Measurements from ENCODE around the gene SRSF2. TPM values are rescaled to one million over a fixed set of nuclear protein-coding genes. Genes with fewer than 3 reads are reported as not detected.
"Not testable (repeated sequence)": the region's sequence is repeated elsewhere in the genome, so short reads cannot be mapped to it uniquely, and the experiment has no call there.

Gene SRSF2
- total and polyA plus RNA-seq, 11 donors: 67.0 to 155 (median 79.5) TPM

- no peak for ATAC-seq
- peaks cover 0 to 71% (median 49%) of the 10 kb centered on the region in 9 donors for H3K36me3 ChIP-seq
- H3K27ac ChIP-seq: peak overlapping the region in 1 of 12 donors; percentile 54
Measured at GRCh38 chr17:76752006-76752405, 14.9 kb upstream of the SRSF2 start.

DNA sequence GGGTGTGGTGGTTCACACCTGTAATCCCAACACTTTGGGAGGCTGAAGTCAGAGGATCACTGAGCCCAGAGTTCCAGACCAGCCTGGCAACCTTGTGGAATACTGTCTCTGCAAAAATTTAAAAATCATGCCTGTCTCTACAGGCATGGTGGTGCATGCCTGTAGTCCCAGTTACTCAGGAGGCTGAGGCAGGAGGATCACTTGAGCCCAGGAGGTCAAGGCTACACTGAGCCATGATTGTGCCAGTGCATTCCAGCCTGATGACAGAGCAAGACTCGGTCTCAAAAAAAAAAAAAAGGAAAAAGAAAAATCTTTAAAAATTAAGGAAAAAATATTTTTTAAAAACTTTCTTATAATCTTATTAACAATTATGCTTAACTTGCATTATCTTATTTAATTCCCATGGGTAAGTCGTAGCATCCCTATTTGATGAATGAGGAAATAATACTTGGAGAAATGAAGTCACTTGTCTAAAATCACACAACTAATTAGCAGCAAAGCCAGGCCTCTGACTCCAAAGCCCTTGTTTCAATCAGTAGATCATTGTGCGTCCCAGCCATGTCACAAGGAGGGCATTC, 14.4 kb upstream of the SRSF2 start:
- Histone ChIP-seq H3K36me3 (peaks cover 0 to 71% (median 49%) of the 10 kb centered on the region in 9 donors), H3K27ac (peak overlapping the region in 1 of 12 donors; percentile 54), H3K9me3 (no peaks in the 10 kb centered on the region), H3K4me1 (peaks cover 0 to 34% (median 6%) of the 10 kb centered on the region in 12 donors), H3K27me3 (no peaks in the 10 kb centered on the region), H3K4me3 (no peak overlapping the region)
- WGBS, 4 donors: 84 to 90% (median 89%) methylated on average over 3 of the region's 3 CpGs
- intact Hi-C loops (cut with DNase I): loop anchor here in 1 of 10 donors (10.0 kb wide), 1 partner anchor 83 kb away; no protein-coding TSS in a partner anchor
- DNase-seq (no peak), ATAC-seq (no peak)
- TF ChIP-seq, protein P1, sequence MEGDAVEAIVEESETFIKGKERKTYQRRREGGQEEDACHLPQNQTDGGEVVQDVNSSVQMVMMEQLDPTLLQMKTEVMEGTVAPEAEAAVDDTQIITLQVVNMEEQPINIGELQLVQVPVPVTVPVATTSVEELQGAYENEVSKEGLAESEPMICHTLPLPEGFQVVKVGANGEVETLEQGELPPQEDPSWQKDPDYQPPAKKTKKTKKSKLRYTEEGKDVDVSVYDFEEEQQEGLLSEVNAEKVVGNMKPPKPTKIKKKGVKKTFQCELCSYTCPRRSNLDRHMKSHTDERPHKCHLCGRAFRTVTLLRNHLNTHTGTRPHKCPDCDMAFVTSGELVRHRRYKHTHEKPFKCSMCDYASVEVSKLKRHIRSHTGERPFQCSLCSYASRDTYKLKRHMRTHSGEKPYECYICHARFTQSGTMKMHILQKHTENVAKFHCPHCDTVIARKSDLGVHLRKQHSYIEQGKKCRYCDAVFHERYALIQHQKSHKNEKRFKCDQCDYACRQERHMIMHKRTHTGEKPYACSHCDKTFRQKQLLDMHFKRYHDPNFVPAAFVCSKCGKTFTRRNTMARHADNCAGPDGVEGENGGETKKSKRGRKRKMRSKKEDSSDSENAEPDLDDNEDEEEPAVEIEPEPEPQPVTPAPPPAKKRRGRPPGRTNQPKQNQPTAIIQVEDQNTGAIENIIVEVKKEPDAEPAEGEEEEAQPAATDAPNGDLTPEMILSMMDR (IDR thresholded peaks at IDR 0.05): no peak
- no peak for TF ChIP-seq POLR2A (IDR thresholded peaks at IDR 0.05)

More at GRCh38 chr17:76752006-76752405, 14.9 kb upstream of the SRSF2 start:
- TF ChIP-seq POLR2A (IDR thresholded peaks at IDR 0.05): no peak
- TF ChIP-seq, protein P1 (IDR thresholded peaks at IDR 0.05): no peak
- Histone ChIP-seq H3K27me3 (no peaks in the 10 kb centered on the region), H3K4me1 (peaks cover 0 to 32% (median 6%) of the 10 kb centered on the region in 12 donors), H3K4me3 (no peak overlapping the region), H3K9me3 (no peaks in the 10 kb centered on the region)
- no peak for DNase-seq
- intact Hi-C loops (cut with DNase I): loop anchor here in 1 of 10 donors (10.0 kb wide), 1 partner anchor 83 kb away; no protein-coding TSS in a partner anchor
- WGBS, 4 donors: 78 to 85% (median 81%) methylated on average over 4 of the region's 4 CpGs

DNA sequence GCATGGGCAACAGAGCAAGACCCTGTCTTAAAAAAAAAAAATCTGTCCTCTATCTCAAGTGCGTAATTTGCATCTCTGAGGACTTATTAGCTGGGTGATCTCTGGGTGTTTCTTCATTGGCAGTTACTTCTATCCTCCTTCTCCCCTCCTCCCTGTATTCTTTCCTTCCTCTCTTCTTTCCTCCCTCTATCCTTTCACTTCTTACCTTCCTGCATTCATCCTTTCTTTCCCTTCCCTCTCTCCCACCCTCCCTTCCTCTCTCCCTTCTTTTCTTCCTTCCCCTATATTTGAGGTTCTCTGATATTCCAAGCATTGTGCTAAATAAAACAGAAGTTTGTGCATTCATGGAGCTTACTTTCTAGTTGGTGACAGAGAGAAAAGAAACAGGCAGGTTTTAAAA, 11.5 kb upstream of the SRSF2 start:
- DNase-seq (no peak), ATAC-seq (no peak)
- 89 to 93% (median 91%) methylated on average over 1 of the region's 1 CpG for WGBS, 4 donors
- intact Hi-C loops (cut with DNase I): no loop called here
- H3K4me1 ChIP-seq: peaks cover 0 to 44% (median 13%) of the 10 kb centered on the region in 12 donors
- H3K27me3 ChIP-seq: no peaks in the 10 kb centered on the region
- H3K9me3 ChIP-seq: no peaks in the 10 kb centered on the region
- no peak overlapping the region for H3K4me3 ChIP-seq
- H3K27ac ChIP-seq: peak overlapping the region in 11 of 12 donors; percentile 32 to 90 (median 80)
- H3K36me3 ChIP-seq: peaks cover 0 to 72% (median 52%) of the 10 kb centered on the region in 9 donors
- TF ChIP-seq POLR2A (IDR thresholded peaks at IDR 0.05): no peak
- TF ChIP-seq, protein P1 (IDR thresholded peaks at IDR 0.05): no peak

DNA sequence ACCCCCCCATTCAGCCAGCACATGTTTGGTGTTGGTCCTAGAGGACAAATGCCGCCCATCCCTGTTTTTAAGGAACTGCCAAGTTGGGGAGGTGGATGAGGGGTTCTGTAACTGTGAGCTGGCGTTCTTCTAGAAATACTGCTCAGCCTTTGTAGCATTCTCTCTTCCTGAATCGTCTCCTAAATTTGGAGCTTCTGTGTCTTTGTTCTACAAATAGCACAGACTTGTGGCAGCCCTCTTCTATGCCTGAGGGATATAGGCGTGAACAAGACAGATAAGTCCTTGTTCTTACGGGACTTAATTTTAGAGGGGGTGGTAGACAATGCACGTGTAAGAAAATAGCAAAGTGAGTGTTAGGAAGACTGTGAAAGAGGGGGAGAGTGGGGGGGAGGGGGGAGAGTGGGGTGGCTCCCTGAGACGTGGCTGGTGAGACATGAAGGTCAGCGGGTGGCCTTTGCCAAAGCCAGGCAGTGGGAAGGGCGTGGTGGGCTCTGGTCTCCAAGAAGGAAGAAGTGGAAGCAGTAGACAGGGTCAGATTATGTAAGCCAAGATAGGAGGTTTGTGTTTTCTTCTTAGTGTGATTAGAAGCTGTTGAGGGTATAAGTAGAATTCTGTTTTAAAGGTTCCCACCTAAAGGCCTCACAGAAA, 10.7 kb upstream of the SRSF2 start:
- peak; percentile 23 to 82 (median 74) for ATAC-seq
- peaks cover 0 to 39% (median 13%) of the 10 kb centered on the region in 12 donors for H3K4me1 ChIP-seq

GRCh38 chr17:76745785-76746184, 8.7 kb upstream of the SRSF2 start:
- 91 to 98% (median 94%) methylated on average over 6 of the region's 6 CpGs for WGBS, 4 donors

More for the DNA sequence above, 10.7 kb upstream of the SRSF2 start:
- no peak for TF ChIP-seq POLR2A (IDR thresholded peaks at IDR 0.05)
- TF ChIP-seq, protein P1 (IDR thresholded peaks at IDR 0.05): no peak
- intact Hi-C loops (cut with DNase I): no loop called here
- Histone ChIP-seq H3K27me3 (no peaks in the 10 kb centered on the region), H3K36me3 (peaks cover 0 to 73% (median 60%) of the 10 kb centered on the region in 9 donors), H3K4me3 (no peak overlapping the region), H3K27ac (peak overlapping the region; percentile 32 to 90 (median 78)), H3K9me3 (no peaks in the 10 kb centered on the region)
- 45 to 52% (median 47%) methylated on average over 9 of the region's 9 CpGs for WGBS, 4 donors
- peak in 1 of 5 donors; percentile 53 for DNase-seq

More at GRCh38 chr17:76745785-76746184, 8.7 kb upstream of the SRSF2 start:
- DNase-seq; H3K9me3 ChIP-seq; H3K27ac ChIP-seq; H3K27me3 ChIP-seq; H3K4me3 ChIP-seq; ATAC-seq; intact Hi-C loops (cut with DNase I): not testable (repeated sequence)
- Histone ChIP-seq H3K36me3 (peaks cover 0 to 84% (median 70%) of the 10 kb centered on the region in 9 donors), H3K4me1 (peaks cover 0 to 40% (median 11%) of the 10 kb centered on the region in 12 donors)
